DND-41 (cell line): ENCODE measurements around the gene CHMP4B.

Source experiments
- ATAC-seq: fragments of 200-7000 bp; cut with Tn5 transposase; 3 replicates; pipeline ENCODE4 v1.9.1; 2021; ENCODE audit warnings: low read depth; ENCODE audit not compliant: insufficient read depth
- DNase-seq: peaks from one replicate; pipeline ENCODE4 v3.0.0-alpha.2; 2020
- H2AFZ ChIP-seq: 2 replicates; pipeline ENCODE4 v1.6.0; 2012; ENCODE audit warnings: low read depth, low read length
- H3K27ac ChIP-seq: 2 replicates; pipeline ENCODE4 v1.5.1; 2012; ENCODE audit warnings: low read length, inconsistent platforms
- H3K27me3 ChIP-seq: fragments of 200-600 bp; sonication (generic); 2 replicates; pipeline ENCODE4 v1.6.0; 2012; ENCODE audit warnings: low read length, mild to moderate bottlenecking, inconsistent platforms; ENCODE audit not compliant: insufficient read depth, poor library complexity
- H3K36me3 ChIP-seq: 2 replicates; pipeline ENCODE4 v1.5.1; 2012; ENCODE audit warnings: low read length, inconsistent platforms; ENCODE audit not compliant: insufficient read depth
- H3K4me1 ChIP-seq: 2 replicates; pipeline ENCODE4 v1.5.1; 2012; ENCODE audit warnings: mild to moderate bottlenecking, low read length; ENCODE audit not compliant: insufficient read depth
- H3K4me2 ChIP-seq: 2 replicates; pipeline ENCODE4 v1.6.0; 2012; ENCODE audit warnings: mild to moderate bottlenecking, moderate library complexity, low read length, inconsistent platforms; ENCODE audit not compliant: insufficient read depth
- H3K4me3 ChIP-seq, 2 experiments: fragments of 200-600 bp in 1 of 2; shearing (Covaris generic) in 1 of 2; 2 replicates each; pipeline ENCODE4 v1.5.1; 2012 to 2016; ENCODE audit warnings: inconsistent platforms in 2 of 2, low read length in 2 of 2, mild to moderate bottlenecking in 2 of 2, low read depth in 1 of 2, moderate library complexity in 1 of 2
- H3K79me2 ChIP-seq: 2 replicates; pipeline ENCODE4 v1.6.0; 2012; ENCODE audit warnings: low read length, inconsistent platforms; ENCODE audit not compliant: insufficient read depth
- H3K9ac ChIP-seq: 2 replicates; pipeline ENCODE4 v1.6.0; 2012; ENCODE audit warnings: low read depth, mild to moderate bottlenecking, inconsistent platforms, low read length, moderate library complexity
- H3K9me3 ChIP-seq: 2 replicates; pipeline ENCODE4 v1.5.1; 2012; ENCODE audit warnings: low read length, moderate library complexity, mild to moderate bottlenecking, inconsistent platforms; ENCODE audit not compliant: insufficient read depth, severe bottlenecking
- H4K20me1 ChIP-seq: 2 replicates; pipeline ENCODE4 v1.6.0; 2012; ENCODE audit warnings: low read length; ENCODE audit not compliant: insufficient read depth
- CTCF ChIP-seq: IDR thresholded peaks from 2 replicates; pipeline ENCODE4 v1.5.1; 2012; ENCODE audit warnings: borderline replicate concordance, low read length, moderate library complexity, mild to moderate bottlenecking; ENCODE audit not compliant: poor library complexity, severe bottlenecking; ENCODE audit errors: extremely low read depth
- EZH2 ChIP-seq: IDR thresholded peaks from 3 replicates; pipeline ENCODE4 v1.6.1; 2012; ENCODE audit warnings: borderline replicate concordance, low read depth, mild to moderate bottlenecking, moderate library complexity, low read length, inconsistent platforms; ENCODE audit not compliant: severe bottlenecking

Gene CHMP4B

GRCh38 chr20:33841436-33841799 lies 30.3 kb downstream of the CHMP4B start:
- no peaks in the 10 kb centered on the region for H3K9me3 ChIP-seq
- ATAC-seq = no peak
- no peaks in the 10 kb centered on the region for H3K36me3 ChIP-seq
- H3K4me2 ChIP-seq = no peak overlapping the region
- no peak overlapping the region for H3K4me3 ChIP-seq
- H3K9ac ChIP-seq = no peak overlapping the region
- no peaks in the 10 kb centered on the region for H3K4me1 ChIP-seq
- H4K20me1 ChIP-seq = peaks cover 89% of the 10 kb centered on the region
- no peaks in the 10 kb centered on the region for H3K27me3 ChIP-seq
- peaks cover 96% of the 10 kb centered on the region for H3K79me2 ChIP-seq
- no peak overlapping the region for H2AFZ ChIP-seq
- no peak for DNase-seq
- no peak overlapping the region for H3K27ac ChIP-seq
- TF ChIP-seq CTCF (no peak), EZH2 (no peak)

- ATAC-seq (no peak), DNase-seq (no peak)
- Histone ChIP-seq H3K4me2 (no peak overlapping the region), H2AFZ (no peak overlapping the region), H3K9me3 (no peaks in the 10 kb centered on the region), H3K27me3 (no peaks in the 10 kb centered on the region), H3K4me3 (no peak overlapping the region), H3K27ac (no peak overlapping the region), H3K36me3 (no peaks in the 10 kb centered on the region), H4K20me1 (peaks cover 88% of the 10 kb centered on the region), H3K9ac (no peak overlapping the region), H3K79me2 (peaks cover 96% of the 10 kb centered on the region), H3K4me1 (no peaks in the 10 kb centered on the region)
- TF ChIP-seq EZH2 (no peak), CTCF (no peak)
These were observed 31.2 kb downstream of the CHMP4B start for GRCh38 chr20:33842346-33842745.

- Histone ChIP-seq H3K27ac (no peak overlapping the region), H4K20me1 (peaks cover 87% of the 10 kb centered on the region), H3K4me1 (no peaks in the 10 kb centered on the region), H3K4me2 (no peak overlapping the region), H3K9me3 (no peaks in the 10 kb centered on the region), H2AFZ (no peak overlapping the region), H3K79me2 (peaks cover 96% of the 10 kb centered on the region), H3K27me3 (no peaks in the 10 kb centered on the region), H3K36me3 (peaks cover 2% of the 10 kb centered on the region), H3K4me3 (no peak overlapping the region), H3K9ac (no peak overlapping the region)
- DNase-seq = no peak
- TF ChIP-seq EZH2 = no peak
- ATAC-seq = no peak
These were observed 31.9 kb downstream of the CHMP4B start for GRCh38 chr20:33843050-33843449.

GRCh38 chr20:33843854-33844253 lies 32.7 kb downstream of the CHMP4B start:
- Histone ChIP-seq H3K4me2 (no peak overlapping the region), H3K27ac (no peak overlapping the region), H3K9me3 (no peaks in the 10 kb centered on the region), H3K4me1 (no peaks in the 10 kb centered on the region), H3K79me2 (peaks cover 96% of the 10 kb centered on the region), H3K4me3 (no peak overlapping the region), H4K20me1 (peaks cover 87% of the 10 kb centered on the region), H2AFZ (no peak overlapping the region), H3K27me3 (no peaks in the 10 kb centered on the region), H3K36me3 (peaks cover 10% of the 10 kb centered on the region), H3K9ac (no peak overlapping the region)
- no peak for DNase-seq
- TF ChIP-seq EZH2 (no peak), CTCF (no peak)
- ATAC-seq = peak; percentile 19; the same call in 1 of the 3 replicates
